ENCODE data around the gene GRIN2B.
A peak's percentile ranks its signal among the peaks of the same experiment; 100 is the strongest.

GRIN2B gene

DNA sequence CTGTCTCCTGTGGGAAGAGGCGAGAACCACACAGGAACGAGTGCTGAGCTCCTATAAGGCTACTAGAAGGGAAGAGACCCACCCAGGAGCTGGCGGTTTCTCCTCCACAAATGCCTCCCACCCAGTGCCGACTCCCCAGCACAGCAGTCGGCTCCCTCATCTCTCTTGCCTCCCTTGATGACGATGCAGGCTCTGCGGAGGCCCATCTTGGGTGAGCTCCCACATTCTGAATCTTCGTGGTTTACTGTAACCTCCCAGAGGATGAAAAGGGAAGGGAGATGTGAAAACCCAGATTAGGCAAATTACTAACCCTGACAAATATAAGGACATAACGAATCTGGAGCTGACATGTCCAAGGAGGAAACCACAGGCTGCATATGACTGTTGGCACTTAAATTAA is 23.8 kb downstream of the GRIN2B start:
- Histone ChIP-seq H3K27ac (ENCODE audit: low read depth, low read length, severe bottlenecking) (no peak overlapping the region), H3K36me3 (ENCODE audit: control insufficient read depth, insufficient read depth, low read length) (no peaks in the 10 kb centered on the region), H3K9me3 (ENCODE audit: control insufficient read depth, low read length) (no peaks in the 10 kb centered on the region), H3K4me1 (ENCODE audit: control insufficient read depth, insufficient read depth, low read length, poor library complexity, severe bottlenecking) (peaks cover 5% of the 10 kb centered on the region), H3K4me3 (ENCODE audit: extremely low read depth, insufficient read depth, low read length, poor library complexity, severe bottlenecking) (no peak overlapping the region)
- WGBS, 2 experiments (ENCODE audit: insufficient coverage in 2 of 2), result 92 to 94% methylated on average over 2 to 7 of the region's 9 CpGs

DNA sequence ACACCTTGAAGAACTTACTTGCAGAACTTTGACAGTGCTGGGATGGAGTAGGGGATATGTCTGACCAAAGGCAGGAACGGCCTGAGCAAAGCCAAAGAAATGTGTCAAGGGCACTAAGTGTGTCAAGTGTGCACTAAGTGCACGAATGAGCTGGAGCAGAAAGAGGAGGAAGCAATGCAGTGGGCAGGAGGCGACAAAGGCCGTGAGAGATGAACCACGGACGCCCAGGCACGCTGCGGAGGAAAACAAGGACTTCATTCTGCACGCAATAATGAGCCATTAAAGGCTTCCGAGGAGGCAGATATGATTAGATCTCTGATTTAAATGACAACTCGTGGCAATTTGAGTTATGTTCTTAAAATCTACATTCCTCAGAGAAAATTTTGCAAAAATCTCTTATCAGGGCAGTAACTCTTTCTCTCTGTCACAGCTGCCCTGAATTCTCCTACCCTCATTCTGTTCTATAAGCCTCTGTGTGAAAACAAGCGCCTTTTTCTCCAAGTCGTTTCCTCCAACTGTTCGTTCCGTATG is 25.3 kb downstream of the GRIN2B start:
- Histone ChIP-seq H3K4me1 (ENCODE audit: control insufficient read depth, insufficient read depth, low read length, poor library complexity, severe bottlenecking) (peaks cover 11% of the 10 kb centered on the region), H3K36me3 (ENCODE audit: control insufficient read depth, insufficient read depth, low read length) (no peaks in the 10 kb centered on the region), H3K27ac (ENCODE audit: low read depth, low read length, severe bottlenecking) (no peak overlapping the region), H3K4me3 (ENCODE audit: extremely low read depth, insufficient read depth, low read length, poor library complexity, severe bottlenecking) (no peak overlapping the region), H3K9me3 (ENCODE audit: control insufficient read depth, low read length) (no peaks in the 10 kb centered on the region)
- 91% methylated on average over 13 to 14 of the region's 15 CpGs for WGBS, 2 experiments (ENCODE audit: insufficient coverage in 2 of 2)

DNA sequence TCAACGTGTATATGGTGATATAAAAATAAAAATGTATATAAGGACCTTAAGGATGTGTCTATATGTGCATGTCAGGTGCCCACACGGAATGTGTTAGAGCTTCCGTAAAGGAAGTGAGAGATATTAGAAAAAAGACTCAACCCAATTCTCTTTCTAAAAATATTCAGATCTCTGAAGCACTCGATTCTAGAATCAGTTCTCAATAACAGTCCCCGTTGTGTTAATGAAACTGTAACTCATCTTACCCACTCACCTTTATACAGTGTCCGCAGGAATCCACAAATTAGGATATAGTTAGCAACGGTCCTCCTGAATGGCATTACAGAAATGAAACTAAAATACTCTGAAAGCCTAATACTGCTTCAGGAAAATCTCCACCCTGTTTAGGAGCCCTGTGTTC is 29.3 kb downstream of the GRIN2B start:
- no peaks in the 10 kb centered on the region for H3K36me3 ChIP-seq (ENCODE audit: control insufficient read depth, insufficient read depth, low read length)
- no peak overlapping the region for H3K27ac ChIP-seq (ENCODE audit: low read depth, low read length, severe bottlenecking)
- H3K4me1 ChIP-seq (ENCODE audit: control insufficient read depth, insufficient read depth, low read length, poor library complexity, severe bottlenecking), result peaks cover 25% of the 10 kb centered on the region
- H3K4me3 ChIP-seq (ENCODE audit: extremely low read depth, insufficient read depth, low read length, poor library complexity, severe bottlenecking), result no peak overlapping the region
- WGBS, 2 experiments (ENCODE audit: insufficient coverage in 2 of 2), result 79 to 94% methylated on average over 4 of the region's 7 CpGs
- H3K9me3 ChIP-seq (ENCODE audit: control insufficient read depth, low read length), result no peaks in the 10 kb centered on the region

DNA sequence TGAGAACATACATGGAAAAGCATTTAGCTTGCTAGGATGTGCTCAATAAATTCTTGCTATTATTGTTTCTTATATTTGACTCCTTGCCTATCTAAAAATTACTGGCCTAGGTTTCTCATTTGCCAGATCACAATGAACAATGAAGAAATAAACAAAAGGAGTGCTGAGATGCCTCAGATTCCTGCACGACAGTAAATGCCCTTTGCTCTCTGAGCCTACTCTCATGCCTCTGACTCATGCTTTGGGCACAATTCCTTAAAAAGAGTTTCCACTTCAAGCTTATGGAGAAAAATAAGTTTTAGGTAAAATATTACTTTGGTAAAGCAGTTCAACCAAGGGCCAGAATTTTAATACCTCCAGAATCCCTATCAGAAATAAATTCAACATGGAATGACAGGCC is 30.9 kb downstream of the GRIN2B start:
- peaks cover 25% of the 10 kb centered on the region for H3K4me1 ChIP-seq (ENCODE audit: control insufficient read depth, insufficient read depth, low read length, poor library complexity, severe bottlenecking)
- 14% methylated on average over 1 of the region's 1 CpG; no CpG with 5 or more reads in 1 of the 2 experiments for WGBS, 2 experiments (ENCODE audit: insufficient coverage in 2 of 2)
- H3K27ac ChIP-seq (ENCODE audit: low read depth, low read length, severe bottlenecking), result peak overlapping the region; percentile 83
- no peak overlapping the region for H3K4me3 ChIP-seq (ENCODE audit: extremely low read depth, insufficient read depth, low read length, poor library complexity, severe bottlenecking)
- no peaks in the 10 kb centered on the region for H3K9me3 ChIP-seq (ENCODE audit: control insufficient read depth, low read length)
- H3K36me3 ChIP-seq (ENCODE audit: control insufficient read depth, insufficient read depth, low read length), result no peaks in the 10 kb centered on the region

DNA sequence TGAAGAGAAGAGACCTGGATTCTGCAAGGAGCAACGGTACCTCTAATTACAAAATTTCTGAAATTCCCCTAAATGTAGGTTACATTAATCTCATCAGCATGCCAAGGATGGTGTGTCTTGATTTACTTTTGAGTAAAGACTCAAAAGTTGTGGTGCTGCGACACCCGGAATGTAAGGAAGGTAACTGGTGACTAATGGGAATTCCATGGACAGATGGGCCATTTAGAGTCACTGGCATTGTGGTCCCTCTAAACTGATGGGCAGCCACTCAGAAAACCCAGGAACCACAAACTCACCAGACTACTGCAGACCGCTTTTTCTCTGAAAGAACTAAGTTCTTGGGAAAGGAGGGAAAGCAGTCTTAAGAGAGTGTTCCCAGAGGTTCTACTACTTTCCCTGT is 32.8 kb downstream of the GRIN2B start:
- Histone ChIP-seq H3K4me1 (ENCODE audit: control insufficient read depth, insufficient read depth, low read length, poor library complexity, severe bottlenecking) (peaks cover 25% of the 10 kb centered on the region), H3K9me3 (ENCODE audit: control insufficient read depth, low read length) (no peaks in the 10 kb centered on the region), H3K4me3 (ENCODE audit: extremely low read depth, insufficient read depth, low read length, poor library complexity, severe bottlenecking) (no peak overlapping the region), H3K36me3 (ENCODE audit: control insufficient read depth, insufficient read depth, low read length) (no peaks in the 10 kb centered on the region), H3K27ac (ENCODE audit: low read depth, low read length, severe bottlenecking) (no peak overlapping the region)
- WGBS, 2 experiments (ENCODE audit: insufficient coverage in 2 of 2), result 93 to 94% methylated on average over 2 to 3 of the region's 4 CpGs

DNA sequence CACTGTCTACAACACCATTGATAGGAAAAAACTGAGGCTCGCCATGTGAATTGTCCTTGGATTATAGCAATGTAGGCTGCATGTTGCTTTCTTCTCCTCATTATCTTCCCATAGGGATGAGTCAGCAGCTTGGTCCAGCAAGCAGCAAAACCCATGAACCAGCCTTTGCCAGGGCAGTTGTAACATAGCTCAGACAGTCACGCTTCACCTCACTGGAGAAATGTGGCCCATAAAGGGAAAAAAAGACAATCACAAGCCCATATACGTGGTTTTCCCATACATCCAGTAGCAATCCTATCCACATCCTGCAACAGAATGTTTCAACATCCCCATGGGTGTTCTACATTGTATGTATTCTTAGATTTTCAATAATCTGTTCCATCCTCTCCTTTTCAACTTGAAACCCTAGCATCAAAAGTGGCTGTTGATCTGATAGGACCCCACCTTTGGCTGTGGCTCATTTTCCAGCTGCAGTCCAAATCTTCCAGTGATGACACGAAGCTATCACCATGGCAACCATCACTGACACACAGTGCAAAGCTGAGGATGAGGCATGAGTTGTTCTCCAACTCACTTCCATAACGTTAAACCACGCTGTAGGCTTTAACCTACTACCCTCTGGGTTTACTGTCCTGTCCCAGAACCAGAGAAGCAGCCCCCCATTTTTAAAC is 34.0 kb downstream of the GRIN2B start:
- Histone ChIP-seq H3K27ac (ENCODE audit: low read depth, low read length, severe bottlenecking) (no peak overlapping the region), H3K9me3 (ENCODE audit: control insufficient read depth, low read length) (no peaks in the 10 kb centered on the region), H3K4me3 (ENCODE audit: extremely low read depth, insufficient read depth, low read length, poor library complexity, severe bottlenecking) (no peak overlapping the region), H3K4me1 (ENCODE audit: control insufficient read depth, insufficient read depth, low read length, poor library complexity, severe bottlenecking) (peaks cover 25% of the 10 kb centered on the region), H3K36me3 (ENCODE audit: control insufficient read depth, insufficient read depth, low read length) (no peaks in the 10 kb centered on the region)
- 95 to 97% methylated on average over 4 of the region's 6 CpGs for WGBS, 2 experiments (ENCODE audit: insufficient coverage in 2 of 2)

DNA sequence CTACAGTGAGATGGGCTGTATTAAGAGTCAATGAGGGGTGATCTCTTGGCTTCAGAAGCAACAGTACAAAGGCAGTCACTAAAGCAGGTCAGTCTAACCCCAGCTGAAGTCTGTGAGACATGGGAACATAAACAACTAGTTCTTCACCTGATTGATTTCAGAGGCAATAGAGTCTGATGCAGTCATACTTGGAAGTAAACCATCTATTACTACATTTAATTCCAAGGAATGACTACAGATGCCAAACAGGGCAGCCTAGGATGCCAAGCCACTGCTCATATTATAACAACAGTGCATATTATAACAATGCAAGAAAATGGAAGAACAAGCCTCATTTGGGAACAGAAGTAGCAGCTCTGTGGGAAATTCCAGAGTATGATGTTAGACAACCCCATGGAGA is 35.8 kb downstream of the GRIN2B start:
- Histone ChIP-seq H3K4me1 (ENCODE audit: control insufficient read depth, insufficient read depth, low read length, poor library complexity, severe bottlenecking) (peaks cover 17% of the 10 kb centered on the region), H3K9me3 (ENCODE audit: control insufficient read depth, low read length) (no peaks in the 10 kb centered on the region), H3K4me3 (ENCODE audit: extremely low read depth, insufficient read depth, low read length, poor library complexity, severe bottlenecking) (no peak overlapping the region), H3K27ac (ENCODE audit: low read depth, low read length, severe bottlenecking) (no peak overlapping the region), H3K36me3 (ENCODE audit: control insufficient read depth, insufficient read depth, low read length) (no peaks in the 10 kb centered on the region)

DNA sequence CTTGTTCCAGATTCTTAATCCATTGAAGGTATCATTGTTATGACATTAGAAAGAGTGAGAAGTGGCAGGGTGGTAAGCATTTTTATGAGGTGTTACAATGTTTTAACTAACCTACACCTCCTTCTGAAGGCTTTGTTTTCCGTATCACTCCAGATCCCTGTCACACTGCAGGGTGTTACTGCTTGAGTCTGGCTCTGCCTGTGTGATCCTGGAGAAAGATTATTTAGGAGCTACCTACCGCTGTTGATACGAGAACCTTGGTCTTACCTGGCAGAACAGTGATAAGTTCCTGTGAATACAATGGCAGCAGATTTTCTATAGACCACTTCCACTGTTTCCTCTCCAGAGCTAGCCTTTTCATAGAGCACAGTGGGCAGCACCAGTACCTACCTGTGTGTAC is 36.2 kb downstream of the GRIN2B start:
- H3K4me1 ChIP-seq (ENCODE audit: control insufficient read depth, insufficient read depth, low read length, poor library complexity, severe bottlenecking), result peaks cover 16% of the 10 kb centered on the region
- WGBS, 2 experiments (ENCODE audit: insufficient coverage in 2 of 2), result 83 to 85% methylated on average over 1 to 2 of the region's 3 CpGs
- H3K36me3 ChIP-seq (ENCODE audit: control insufficient read depth, insufficient read depth, low read length), result no peaks in the 10 kb centered on the region
- H3K27ac ChIP-seq (ENCODE audit: low read depth, low read length, severe bottlenecking), result no peak overlapping the region
- H3K4me3 ChIP-seq (ENCODE audit: extremely low read depth, insufficient read depth, low read length, poor library complexity, severe bottlenecking), result no peak overlapping the region
- H3K9me3 ChIP-seq (ENCODE audit: control insufficient read depth, low read length), result no peaks in the 10 kb centered on the region

DNA sequence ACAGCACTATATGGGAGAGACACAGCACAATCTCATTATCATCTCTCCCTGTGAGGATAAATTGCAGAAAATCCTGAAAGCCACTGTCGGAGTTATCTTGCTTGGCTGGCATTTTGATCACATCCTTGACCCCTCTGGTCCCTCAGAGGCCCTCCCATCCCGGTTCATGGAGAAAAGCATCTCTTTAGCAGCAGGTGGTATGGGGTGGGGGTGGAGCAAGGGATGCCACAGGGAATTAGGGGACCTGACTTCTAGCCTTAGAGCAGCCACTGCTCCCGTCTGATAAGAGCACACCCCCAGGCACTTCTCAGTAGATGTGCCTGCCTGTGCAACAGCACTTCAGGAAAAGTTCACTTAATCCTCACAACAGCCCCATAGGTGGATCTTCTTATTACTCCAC is 38.6 kb downstream of the GRIN2B start:
- 20% methylated on average over 1 of the region's 3 CpGs for WGBS, 2 experiments (ENCODE audit: insufficient coverage in 2 of 2)
- no peaks in the 10 kb centered on the region for H3K36me3 ChIP-seq (ENCODE audit: control insufficient read depth, insufficient read depth, low read length)
- H3K4me1 ChIP-seq (ENCODE audit: control insufficient read depth, insufficient read depth, low read length, poor library complexity, severe bottlenecking), result no peaks in the 10 kb centered on the region
- no peaks in the 10 kb centered on the region for H3K9me3 ChIP-seq (ENCODE audit: control insufficient read depth, low read length)
- no peak overlapping the region for H3K27ac ChIP-seq (ENCODE audit: low read depth, low read length, severe bottlenecking)
- H3K4me3 ChIP-seq (ENCODE audit: extremely low read depth, insufficient read depth, low read length, poor library complexity, severe bottlenecking), result no peak overlapping the region

DNA sequence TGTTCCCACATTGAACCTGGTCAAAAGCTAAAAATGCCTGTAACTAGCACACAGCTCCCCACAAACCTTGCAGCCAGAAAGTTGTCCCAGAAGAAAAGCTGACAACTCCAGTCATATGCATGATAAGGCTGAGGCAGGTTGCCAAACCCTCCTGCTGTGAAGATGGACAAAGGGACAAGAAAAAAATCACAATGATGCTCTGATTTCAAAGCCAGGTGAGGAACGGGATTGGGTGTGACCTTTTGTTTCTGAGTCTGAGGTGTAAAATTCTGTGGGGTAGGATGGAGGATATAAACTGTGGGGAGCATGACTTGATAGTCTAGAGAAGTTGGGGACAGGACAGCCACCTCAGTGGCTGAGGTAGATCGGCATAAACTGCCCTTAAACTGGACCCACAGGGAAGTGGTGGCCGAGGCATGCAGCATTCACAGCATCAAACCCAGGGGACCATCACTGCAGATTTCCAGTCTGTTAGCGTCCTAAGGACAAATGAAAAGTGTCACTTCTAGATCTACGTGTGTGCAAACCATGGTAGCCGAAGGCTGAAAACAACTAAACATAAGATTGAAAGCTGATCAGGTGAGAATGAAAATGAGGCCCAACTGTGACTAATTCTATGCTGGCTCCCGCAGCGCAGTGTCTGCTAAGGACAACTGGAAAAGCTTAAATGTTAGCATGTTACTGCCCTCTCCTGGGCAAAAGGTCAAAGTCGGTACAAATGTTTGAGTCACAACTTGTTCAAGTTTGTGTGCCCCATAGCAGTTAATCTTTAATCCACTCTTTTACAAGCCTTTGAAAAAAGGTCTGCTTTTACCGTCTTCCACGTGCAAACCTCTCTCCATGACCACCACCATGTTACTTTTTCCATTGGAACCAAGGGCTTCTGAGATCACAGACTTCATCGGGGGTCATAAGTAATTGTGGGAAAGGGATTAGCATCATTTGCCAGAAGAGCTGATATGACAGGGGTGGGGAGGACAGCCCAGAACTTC is 39.8 kb downstream of the GRIN2B start:
- H3K27ac ChIP-seq (ENCODE audit: low read depth, low read length, severe bottlenecking), result no peak overlapping the region
- 8 to 13% methylated on average over 7 to 9 of the region's 12 CpGs for WGBS, 2 experiments (ENCODE audit: insufficient coverage in 2 of 2)

More for the DNA sequence above, 39.8 kb downstream of the GRIN2B start:
- Histone ChIP-seq H3K4me1 (ENCODE audit: control insufficient read depth, insufficient read depth, low read length, poor library complexity, severe bottlenecking) (no peaks in the 10 kb centered on the region), H3K4me3 (ENCODE audit: extremely low read depth, insufficient read depth, low read length, poor library complexity, severe bottlenecking) (no peak overlapping the region), H3K9me3 (ENCODE audit: control insufficient read depth, low read length) (no peaks in the 10 kb centered on the region), H3K36me3 (ENCODE audit: control insufficient read depth, insufficient read depth, low read length) (no peaks in the 10 kb centered on the region)
